ENCODE data around the gene CEP20. TPM values are rescaled to one million over a fixed set of nuclear protein-coding genes. Genes with fewer than 3 reads are reported as not detected.

Gene CEP20
- total RNA-seq, 1 donor from 2014 or later, result 101 TPM

GRCh38 chr16:15897834-15898254 is 9.4 kb upstream of the CEP20 start:
- no peaks in the 10 kb centered on the region for H3K27me3 ChIP-seq
- Mint-ChIP-seq H3K9me3 (no peaks in the 10 kb centered on the region), H3K27ac (no peak overlapping the region), H3K36me3 (no peaks in the 10 kb centered on the region), H3K4me3 (no peak overlapping the region), H3K4me1 (no peaks in the 10 kb centered on the region), H3K27me3 (ENCODE audit: insufficient read depth, low read depth) (peaks cover 7% of the 10 kb centered on the region)
- DNase-seq (ENCODE audit: low spot score), result no peak
- no peaks in the 10 kb centered on the region for H4K20me1 ChIP-seq (ENCODE audit: low read depth)
- H3K4me2 ChIP-seq, result no peak overlapping the region
- no peaks in the 10 kb centered on the region for H3K36me3 ChIP-seq
- H3K4me1 ChIP-seq, result no peaks in the 10 kb centered on the region
- H3F3A ChIP-seq (ENCODE audit: low read depth), result no peaks in the 10 kb centered on the region
- TF ChIP-seq CTCF (IDR thresholded peaks at IDR 0.05) (no peak), EZH2 (IDR thresholded peaks at IDR 0.05) (no peak), EZH2phosphoT487 (IDR thresholded peaks at IDR 0.05) (no peak)
- H2AFZ ChIP-seq (replicated peaks), result no peak overlapping the region
- no peak overlapping the region for H3K4me3 ChIP-seq
- H3K9ac ChIP-seq, result no peak overlapping the region
- H3K79me2 ChIP-seq (ENCODE audit: low read depth), result no peaks in the 10 kb centered on the region
- H3K9me3 ChIP-seq (ENCODE audit: low read depth), result no peaks in the 10 kb centered on the region
- H3K27ac ChIP-seq, result no peak overlapping the region

GRCh38 chr16:15897121-15897780 is 8.8 kb upstream of the CEP20 start:
- no peak overlapping the region for H3K27ac Mint-ChIP-seq
- H2AFZ ChIP-seq (replicated peaks), result no peak overlapping the region
- no peaks in the 10 kb centered on the region for H3K36me3 ChIP-seq
- no peaks in the 10 kb centered on the region for H3K79me2 ChIP-seq (ENCODE audit: low read depth)
- no peak for DNase-seq (ENCODE audit: low spot score)
- no peaks in the 10 kb centered on the region for H3K27me3 ChIP-seq
- no peaks in the 10 kb centered on the region for H3K9me3 ChIP-seq (ENCODE audit: low read depth)
- no peak overlapping the region for H3K4me3 Mint-ChIP-seq
- no peak overlapping the region for H3K9ac ChIP-seq
- H3K4me2 ChIP-seq, result no peak overlapping the region
- H3K4me1 ChIP-seq, result no peaks in the 10 kb centered on the region
- H3K4me1 Mint-ChIP-seq, result no peaks in the 10 kb centered on the region
- no peaks in the 10 kb centered on the region for H3F3A ChIP-seq (ENCODE audit: low read depth)
- no peaks in the 10 kb centered on the region for H3K9me3 Mint-ChIP-seq
- peaks cover 6% of the 10 kb centered on the region for H3K27me3 Mint-ChIP-seq (ENCODE audit: insufficient read depth, low read depth)
- no peaks in the 10 kb centered on the region for H4K20me1 ChIP-seq (ENCODE audit: low read depth)
- TF ChIP-seq EZH2 (IDR thresholded peaks at IDR 0.05) (no peak), CTCF (IDR thresholded peaks at IDR 0.05) (no peak), EZH2phosphoT487 (IDR thresholded peaks at IDR 0.05) (no peak)
- H3K27ac ChIP-seq, result no peak overlapping the region
- H3K36me3 Mint-ChIP-seq, result no peaks in the 10 kb centered on the region
- no peak overlapping the region for H3K4me3 ChIP-seq

- no peaks in the 10 kb centered on the region for H3K9me3 Mint-ChIP-seq
- Histone ChIP-seq H4K20me1 (ENCODE audit: low read depth) (no peaks in the 10 kb centered on the region), H3K79me2 (ENCODE audit: low read depth) (no peaks in the 10 kb centered on the region), H3K4me1 (no peaks in the 10 kb centered on the region), H2AFZ (replicated peaks) (no peak overlapping the region), H3K9ac (no peak overlapping the region), H3K27ac (no peak overlapping the region), H3K4me2 (no peak overlapping the region), H3K9me3 (ENCODE audit: low read depth) (no peaks in the 10 kb centered on the region), H3K4me3 (no peak overlapping the region), H3K36me3 (no peaks in the 10 kb centered on the region), H3K27me3 (no peaks in the 10 kb centered on the region), H3F3A (ENCODE audit: low read depth) (no peaks in the 10 kb centered on the region)
- H3K4me1 Mint-ChIP-seq, result no peaks in the 10 kb centered on the region
- no peaks in the 10 kb centered on the region for H3K36me3 Mint-ChIP-seq
- DNase-seq (ENCODE audit: low spot score), result no peak
- no peak overlapping the region for H3K27ac Mint-ChIP-seq
- H3K4me3 Mint-ChIP-seq, result no peak overlapping the region
- H3K27me3 Mint-ChIP-seq (ENCODE audit: insufficient read depth, low read depth), result peaks cover 5% of the 10 kb centered on the region
- no peak for TF ChIP-seq EZH2 (IDR thresholded peaks at IDR 0.05)
Observed at GRCh38 chr16:15894571-15895374, 6.4 kb upstream of the CEP20 start.

GRCh38 chr16:15891508-15891907 is 3.1 kb upstream of the CEP20 start:
- peaks cover 5% of the 10 kb centered on the region for H3K27me3 Mint-ChIP-seq (ENCODE audit: insufficient read depth, low read depth)
- H3K4me3 Mint-ChIP-seq, result no peak overlapping the region
- no peaks in the 10 kb centered on the region for H4K20me1 ChIP-seq (ENCODE audit: low read depth)
- H3K36me3 Mint-ChIP-seq, result no peaks in the 10 kb centered on the region
- H3K36me3 ChIP-seq, result no peaks in the 10 kb centered on the region
- no peak overlapping the region for H3K27ac Mint-ChIP-seq
- H3K4me3 ChIP-seq, result no peak overlapping the region
- no peak overlapping the region for H2AFZ ChIP-seq (replicated peaks)
- no peak overlapping the region for H3K9ac ChIP-seq
- peaks cover 13% of the 10 kb centered on the region for H3K4me1 Mint-ChIP-seq
- H3K79me2 ChIP-seq (ENCODE audit: low read depth), result peaks cover 18% of the 10 kb centered on the region
- no peaks in the 10 kb centered on the region for H3K9me3 Mint-ChIP-seq
- TF ChIP-seq CTCF (IDR thresholded peaks at IDR 0.05), result no peak
- TF ChIP-seq EZH2 (IDR thresholded peaks at IDR 0.05), result no peak
- no peaks in the 10 kb centered on the region for H3K9me3 ChIP-seq (ENCODE audit: low read depth)
- H3K27ac ChIP-seq, result no peak overlapping the region
- H3K4me2 ChIP-seq, result no peak overlapping the region
- peaks cover 10% of the 10 kb centered on the region for H3K4me1 ChIP-seq
- no peaks in the 10 kb centered on the region for H3K27me3 ChIP-seq
- no peak for DNase-seq (ENCODE audit: low spot score)
- H3F3A ChIP-seq (ENCODE audit: low read depth), result peaks cover 6% of the 10 kb centered on the region
